H1 (cell line): ENCODE measurements around the gene MIPOL1. TPM values are rescaled to one million over a fixed set of nuclear protein-coding genes. Genes with fewer than 3 reads are reported as not detected.

Experiments used
- ASH2L ChIP-seq: fragments of 200-600, 300-600 bp; sonication (generic); IDR thresholded peaks from one replicate; pipeline ENCODE4 v1.7.1; 2017; ENCODE audit warnings: low read length
- CHD7 ChIP-seq: fragments of 300-600 bp; sonication (generic); IDR thresholded peaks from 2 replicates; pipeline ENCODE4 v1.7.1; 2012; ENCODE audit warnings: low read length, moderate library complexity, mild to moderate bottlenecking, inconsistent platforms; ENCODE audit not compliant: insufficient replicate concordance
- HDAC6 ChIP-seq: IDR thresholded peaks from one replicate; pipeline ENCODE4 v1.7.1; 2012; ENCODE audit warnings: low read depth, mild to moderate bottlenecking, inconsistent platforms, low read length, moderate library complexity
- KDM1A ChIP-seq: fragments of 200-600, 300-600 bp; sonication (generic); IDR thresholded peaks from 2 replicates; pipeline ENCODE4 v1.7.1; 2016; ENCODE audit warnings: mild to moderate bottlenecking, low read length, borderline replicate concordance
- KDM4A ChIP-seq: IDR thresholded peaks from one replicate; pipeline ENCODE4 v1.7.1; 2012; ENCODE audit warnings: low read depth, mild to moderate bottlenecking, moderate library complexity, low read length, inconsistent platforms; ENCODE audit not compliant: severe bottlenecking
- NRF1 ChIP-seq: IDR thresholded peaks from 2 replicates; pipeline ENCODE4 v1.6.1; 2011; ENCODE audit warnings: mild to moderate bottlenecking, low read depth, low read length, improper control_type of control experiment
- RFX5 ChIP-seq: IDR thresholded peaks from 2 replicates; pipeline ENCODE4 v1.6.1; 2011; ENCODE audit warnings: low read depth, low read length, improper control_type of control experiment, borderline replicate concordance
- SIRT6 ChIP-seq: IDR thresholded peaks from one replicate; pipeline ENCODE4 v1.7.1; 2012; ENCODE audit warnings: low read length, inconsistent platforms
- SRF ChIP-seq: IDR thresholded peaks from 2 replicates; pipeline ENCODE4 v1.6.1; 2011; ENCODE audit warnings: mild to moderate bottlenecking, low read depth, low read length, moderate library complexity
- polyA plus RNA-seq, 7 experiments: library from polyadenylated mRNA; depleted of rRNA in 3 of 7; stranded (reverse) in 5 of 7; unstranded in 2 of 7; fragments of >200 nt in 5 of 7; fragments of 200-250 nt in 2 of 7; gene quantifications; 1 replicate in 5 of 7; 2 replicates in 1 of 7; 4 replicates in 1 of 7; pipeline versions ENCODE4 v1.2.1 to v1.2.3, GENCODE V29; 2011 to 2013; ENCODE audit warnings: missing spikeins in 2 of 7, mixed read lengths in 2 of 7
- total RNA-seq: library from RNA; stranded (reverse); fragmentation: NEBNext Ultra II Directional; extraction: Animal tissue kit (Norgen Biotek cat#: 25700); gene quantifications from 2 replicates; pipeline ENCODE4 v1.2.1, GENCODE V29; 2021

The MIPOL1 gene
- total and polyA plus RNA-seq, 2 of the 8 experiments (the other 6 are each of a cell fraction or from before 2014, with no cell fraction given): 2.8 to 23.9 TPM

DNA sequence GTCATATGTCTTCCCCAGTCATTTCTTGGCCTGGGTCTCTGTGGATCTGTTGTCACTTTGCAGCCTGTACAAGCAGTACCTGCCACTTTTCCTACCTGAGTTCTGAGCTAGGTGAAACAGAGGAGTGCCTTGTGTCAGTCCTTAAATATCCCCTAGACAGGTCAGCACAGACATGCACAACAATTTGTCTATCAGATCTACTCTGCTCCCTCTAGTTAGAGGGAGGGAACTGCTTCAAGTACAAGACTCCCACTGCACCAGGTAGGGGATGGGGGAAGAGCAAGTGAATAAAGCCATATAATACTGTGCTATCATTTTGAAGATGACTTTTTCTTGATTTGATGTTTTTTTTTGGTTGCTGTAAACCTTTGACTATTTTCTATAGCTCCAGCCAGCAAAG lies 39.4 kb downstream of the MIPOL1 start (continued):
- TF ChIP-seq CHD7 (no peak), SRF (no peak), ASH2L (no peak), KDM1A (no peak), RFX5 (no peak), HDAC6 (no peak), NRF1 (no peak), SIRT6 (no peak), KDM4A (no peak)
